ENCODE results near the gene ZFP92. TPM values are rescaled to one million over a fixed set of nuclear protein-coding genes. Genes with fewer than 3 reads are reported as not detected.
"Not testable (repeated sequence)": the region's sequence is repeated elsewhere in the genome, so short reads cannot be mapped to it uniquely, and the experiment has no call there.

Gene ZFP92
- total RNA-seq, 1 experiment from 2014 or later: not detected

DNA sequence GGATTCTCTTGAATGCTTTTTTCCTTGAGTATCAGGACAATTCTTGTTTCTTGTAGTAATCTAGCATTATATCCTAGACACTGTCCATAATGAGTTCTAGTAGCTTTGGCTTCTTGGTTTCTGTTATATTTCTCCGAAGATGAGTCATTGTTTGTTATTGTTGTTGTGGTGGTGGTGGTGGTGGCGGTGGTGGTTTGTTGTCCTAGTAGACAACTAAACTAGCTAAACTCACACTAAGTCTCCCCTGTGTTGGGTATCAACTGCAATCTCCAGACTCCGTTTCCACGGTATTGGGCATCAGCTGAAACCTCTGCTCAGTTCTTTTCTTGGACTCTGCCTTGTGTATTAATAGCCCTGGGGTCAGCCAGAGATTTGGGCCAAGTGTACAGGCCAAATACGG is 6.9 kb upstream of the ZFP92 start:
- DNase-seq (ENCODE audit: low read depth); in situ Hi-C loops (cut with HindIII; ENCODE audit: low pct_unique_long_range_greater_than_20kb, low sequenced_read_pairs): not testable (repeated sequence)

DNA sequence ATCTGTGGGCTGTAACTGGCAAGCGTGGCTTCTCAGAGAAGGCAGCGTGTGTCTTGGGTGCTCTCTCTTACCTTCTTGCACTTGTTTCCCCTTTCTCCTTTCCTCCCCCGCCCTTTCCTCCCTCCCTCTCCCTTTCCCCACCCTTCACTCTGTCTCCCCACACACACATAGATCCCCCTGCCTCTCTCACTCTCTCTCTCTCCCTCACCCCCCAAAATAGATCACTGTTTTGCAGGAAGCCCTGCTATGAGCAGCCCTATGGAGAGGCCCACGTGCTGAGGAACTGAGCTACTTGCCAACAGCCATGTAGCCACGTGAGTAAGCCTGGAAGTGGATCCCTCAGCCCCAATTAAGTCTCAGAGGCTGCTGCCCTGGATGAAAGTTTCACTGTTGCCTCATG is 5.8 kb upstream of the ZFP92 start:
- no peak for DNase-seq (ENCODE audit: low read depth)
- in situ Hi-C loops (cut with HindIII; ENCODE audit: low pct_unique_long_range_greater_than_20kb, low sequenced_read_pairs): no loop called here

DNA sequence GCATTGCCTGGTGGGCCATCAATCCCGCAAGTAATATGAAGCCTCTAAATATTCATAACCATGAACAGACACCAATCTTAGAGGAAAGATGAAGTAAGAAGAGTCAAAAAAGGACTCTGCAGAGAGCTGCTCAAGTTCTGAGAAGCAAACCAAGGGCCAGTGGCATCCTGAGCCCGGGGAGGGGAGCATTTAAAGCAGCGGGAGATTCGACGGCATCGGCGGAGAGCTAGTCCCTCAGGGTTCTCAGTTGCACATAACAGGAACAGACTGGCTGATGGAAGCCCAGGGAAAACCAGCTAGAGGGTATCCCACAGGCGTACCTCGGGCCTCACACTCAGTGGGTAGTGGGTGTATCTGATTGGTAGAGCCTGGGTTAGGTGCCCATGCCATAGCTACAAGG is 5.3 kb upstream of the ZFP92 start:
- no peak for DNase-seq (ENCODE audit: low read depth)
- in situ Hi-C loops (cut with HindIII; ENCODE audit: low pct_unique_long_range_greater_than_20kb, low sequenced_read_pairs): no loop called here

DNA sequence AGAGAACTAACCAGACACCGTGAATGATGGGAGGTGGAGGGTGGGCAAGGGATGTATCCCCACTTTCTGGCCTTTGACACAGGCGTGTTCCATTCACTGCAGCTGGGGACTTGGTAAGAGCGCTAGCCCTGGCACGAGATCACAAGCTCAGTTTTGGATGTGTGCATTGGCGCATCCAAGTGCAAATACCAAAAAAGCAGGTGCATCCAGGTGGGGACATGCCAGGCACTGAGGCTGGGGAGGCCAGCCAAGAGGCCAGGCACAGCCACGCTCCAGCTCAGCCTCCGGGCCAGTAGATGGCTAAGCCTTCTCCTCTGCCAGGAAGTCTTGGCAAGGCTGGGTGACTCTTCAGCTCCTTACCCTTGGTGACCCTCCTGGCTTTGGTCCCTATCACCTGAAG is 4.4 kb upstream of the ZFP92 start:
- no peak for DNase-seq (ENCODE audit: low read depth)
- in situ Hi-C loops (cut with HindIII; ENCODE audit: low pct_unique_long_range_greater_than_20kb, low sequenced_read_pairs): no loop called here

DNA sequence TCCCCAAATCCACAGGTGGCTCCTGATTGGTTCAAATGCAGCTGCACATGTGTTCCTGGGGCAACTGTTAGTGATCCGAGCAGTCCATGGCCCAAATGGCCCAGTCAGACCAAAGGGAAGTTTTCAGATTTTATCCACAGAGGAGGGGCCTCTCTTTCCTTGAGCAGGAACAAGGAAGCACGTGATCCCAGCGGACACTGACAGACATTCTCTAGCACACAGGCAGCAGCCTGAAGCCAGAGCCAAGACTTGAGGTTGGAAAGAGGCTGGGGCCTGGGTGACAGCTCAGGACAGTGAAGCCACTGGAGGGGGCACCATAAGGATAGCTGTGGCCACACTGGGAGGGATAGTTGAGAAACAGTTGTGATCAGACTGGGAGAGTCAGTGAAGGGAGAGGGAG is 3.5 kb upstream of the ZFP92 start:
- in situ Hi-C loops (cut with HindIII; ENCODE audit: low pct_unique_long_range_greater_than_20kb, low sequenced_read_pairs): no loop called here
- no peak for DNase-seq (ENCODE audit: low read depth)

DNA sequence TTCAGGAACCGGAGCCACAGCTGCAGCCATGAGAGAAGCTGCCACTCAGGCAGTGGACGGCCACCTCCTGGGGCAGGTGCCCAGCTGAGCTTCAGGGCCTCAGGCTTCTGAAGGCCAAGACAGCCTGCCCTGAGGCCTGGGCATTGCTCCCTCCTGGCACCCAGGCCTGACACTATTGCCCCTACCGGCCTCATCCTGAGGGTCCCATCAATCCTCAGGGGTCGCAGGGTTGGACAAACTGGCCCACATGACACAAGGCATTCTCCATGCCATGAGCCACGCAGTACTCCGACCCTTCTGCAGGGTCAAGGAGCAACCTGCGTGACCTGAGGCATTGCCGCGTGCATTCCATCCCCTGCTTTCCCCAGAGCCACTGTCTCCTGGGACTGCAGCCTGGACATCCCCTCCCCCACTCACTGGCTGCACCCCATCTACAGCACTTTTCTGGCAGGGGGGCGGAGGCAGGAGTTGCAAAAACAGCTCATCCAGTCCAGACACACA is 3.0 kb upstream of the ZFP92 start:
- in situ Hi-C loops (cut with HindIII; ENCODE audit: low pct_unique_long_range_greater_than_20kb, low sequenced_read_pairs): no loop called here
- no peak for DNase-seq (ENCODE audit: low read depth)

DNA sequence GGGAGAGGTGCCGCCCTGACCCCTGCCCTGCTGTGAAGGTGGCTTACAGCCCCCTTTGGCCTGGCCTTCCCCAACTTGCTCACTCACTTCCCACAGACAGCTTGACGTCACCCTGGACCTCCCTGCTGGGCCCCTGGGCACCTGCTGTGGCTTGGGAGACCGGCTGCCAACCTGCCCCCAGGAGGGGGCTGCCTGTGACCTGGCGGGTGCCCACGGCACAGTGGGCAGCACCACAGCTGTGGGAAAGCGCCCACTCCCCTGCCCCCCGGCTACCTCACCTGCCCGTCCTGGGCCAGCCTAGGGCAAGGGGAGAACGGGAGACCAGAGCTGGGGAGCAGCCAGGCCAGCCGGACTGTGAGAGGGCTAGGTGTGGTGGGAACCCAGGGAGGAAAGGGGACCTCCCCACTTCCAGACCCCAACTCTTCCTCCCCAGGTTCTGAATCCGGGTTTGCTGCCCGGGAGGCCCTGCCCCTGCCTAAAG is 2.4 kb upstream of the ZFP92 start:
- in situ Hi-C loops (cut with HindIII; ENCODE audit: low pct_unique_long_range_greater_than_20kb, low sequenced_read_pairs): no loop called here

DNA sequence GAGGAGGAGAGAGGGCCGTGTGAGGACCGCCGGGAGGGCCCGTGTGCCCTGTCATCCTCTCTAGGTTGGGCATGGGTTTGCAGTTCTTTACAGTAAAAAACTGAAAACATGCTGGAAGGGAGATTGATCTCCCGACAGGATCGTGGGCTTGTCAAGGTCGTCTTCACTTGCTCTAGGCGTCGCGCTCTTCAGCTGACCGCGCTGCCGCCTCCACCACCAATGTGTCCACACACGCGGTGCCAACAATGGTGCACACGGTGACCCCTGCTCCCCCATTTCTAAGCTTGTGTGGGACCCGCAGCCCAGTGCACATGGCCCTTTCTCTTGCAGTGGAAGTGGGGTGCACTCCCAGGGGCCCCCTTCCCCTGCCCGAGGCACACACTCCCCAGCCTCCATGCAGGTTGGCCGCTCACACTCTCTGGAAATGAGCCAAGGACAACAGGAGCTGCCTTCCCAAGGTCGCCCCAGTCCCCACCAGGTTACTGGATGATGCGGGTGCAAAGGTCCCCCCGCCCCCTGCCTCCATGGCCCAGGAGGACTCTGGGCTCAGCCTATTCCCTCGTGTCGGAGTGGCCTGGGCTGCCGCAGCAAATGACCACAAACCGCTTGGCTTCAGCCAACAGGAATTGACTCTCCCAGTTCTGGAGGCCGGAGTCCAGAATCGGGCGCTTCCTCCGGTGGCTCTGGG is 1.7 kb upstream of the ZFP92 start:
- DNase-seq (ENCODE audit: low read depth): no peak
- in situ Hi-C loops (cut with HindIII; ENCODE audit: low pct_unique_long_range_greater_than_20kb, low sequenced_read_pairs): no loop called here

More for the DNA sequence above, 2.4 kb upstream of the ZFP92 start:
- DNase-seq (ENCODE audit: low read depth): no peak

DNA sequence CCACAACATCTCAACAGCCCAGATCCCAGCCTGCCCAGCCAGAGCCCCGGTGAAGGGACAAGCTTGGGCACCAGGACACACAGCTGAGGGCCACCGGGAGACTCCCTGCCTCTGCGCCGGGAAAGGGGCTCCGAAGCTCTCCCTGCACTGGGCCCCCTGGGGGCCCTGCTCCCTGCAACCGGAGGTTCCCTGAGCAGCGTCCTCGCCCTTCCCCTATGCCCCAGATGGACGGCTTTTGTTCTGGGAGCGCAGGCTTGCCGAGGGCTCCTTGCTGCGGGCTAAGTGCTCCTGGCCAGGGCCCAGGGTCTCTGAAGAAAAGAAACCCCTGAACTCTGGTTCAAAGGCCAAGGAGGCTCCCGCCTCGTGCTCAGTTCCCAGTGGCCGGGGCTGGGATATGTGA is 899 bp upstream of the ZFP92 start:
- in situ Hi-C loops (cut with HindIII; ENCODE audit: low pct_unique_long_range_greater_than_20kb, low sequenced_read_pairs): no loop called here
- DNase-seq (ENCODE audit: low read depth): no peak

DNA sequence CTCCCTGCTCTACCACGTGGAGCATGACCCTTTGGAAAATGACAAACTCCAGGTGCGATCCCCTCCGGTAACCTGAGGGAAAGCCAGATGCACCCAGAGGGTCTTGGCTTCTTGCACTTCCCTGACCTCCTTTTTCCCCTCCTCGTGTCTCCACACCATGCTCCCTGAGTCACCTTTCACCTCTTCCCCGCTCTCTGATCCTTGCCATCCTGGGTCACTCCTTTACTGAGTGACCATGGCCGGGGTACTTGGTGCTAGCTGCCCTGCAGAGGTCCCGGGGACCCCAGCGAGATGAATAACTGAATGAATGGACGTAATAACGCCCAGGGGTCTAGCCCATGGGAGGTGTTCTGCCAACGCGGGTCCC is 401 bp upstream of the ZFP92 start:
- in situ Hi-C loops (cut with HindIII; ENCODE audit: low pct_unique_long_range_greater_than_20kb, low sequenced_read_pairs): no loop called here
- no peak for DNase-seq (ENCODE audit: low read depth)

DNA sequence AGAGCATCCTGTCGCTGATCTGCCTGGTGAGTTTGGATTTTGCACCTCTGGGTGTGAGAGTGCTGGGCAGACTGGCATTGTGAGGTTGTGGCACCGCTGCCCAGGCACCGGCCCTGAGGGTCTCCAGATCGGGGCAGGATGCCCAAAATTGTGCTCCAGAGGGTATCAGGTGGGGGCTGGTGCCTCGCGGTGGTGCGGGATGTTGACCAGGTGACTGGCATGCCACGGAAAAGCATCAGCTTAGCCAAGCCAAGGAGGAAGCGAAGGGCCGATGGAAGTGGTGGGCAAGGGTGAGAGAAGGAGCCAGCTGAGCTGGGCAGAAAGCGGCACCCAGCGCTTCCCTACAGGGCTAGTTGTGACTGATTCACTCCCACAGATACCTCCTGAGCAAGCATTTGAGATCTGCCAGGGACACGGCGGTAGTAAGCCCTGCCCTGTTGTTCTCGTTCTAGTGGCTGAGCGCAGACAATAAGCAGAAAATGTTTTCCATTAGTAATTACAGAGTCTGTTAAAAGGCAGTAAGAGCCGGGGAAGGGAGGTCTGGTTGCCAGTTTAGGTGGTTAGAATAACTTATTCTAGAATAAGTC is 809 bp downstream of the ZFP92 start:
- in situ Hi-C loops (cut with HindIII; ENCODE audit: low pct_unique_long_range_greater_than_20kb, low sequenced_read_pairs): no loop called here
- DNase-seq (ENCODE audit: low read depth): no peak

DNA sequence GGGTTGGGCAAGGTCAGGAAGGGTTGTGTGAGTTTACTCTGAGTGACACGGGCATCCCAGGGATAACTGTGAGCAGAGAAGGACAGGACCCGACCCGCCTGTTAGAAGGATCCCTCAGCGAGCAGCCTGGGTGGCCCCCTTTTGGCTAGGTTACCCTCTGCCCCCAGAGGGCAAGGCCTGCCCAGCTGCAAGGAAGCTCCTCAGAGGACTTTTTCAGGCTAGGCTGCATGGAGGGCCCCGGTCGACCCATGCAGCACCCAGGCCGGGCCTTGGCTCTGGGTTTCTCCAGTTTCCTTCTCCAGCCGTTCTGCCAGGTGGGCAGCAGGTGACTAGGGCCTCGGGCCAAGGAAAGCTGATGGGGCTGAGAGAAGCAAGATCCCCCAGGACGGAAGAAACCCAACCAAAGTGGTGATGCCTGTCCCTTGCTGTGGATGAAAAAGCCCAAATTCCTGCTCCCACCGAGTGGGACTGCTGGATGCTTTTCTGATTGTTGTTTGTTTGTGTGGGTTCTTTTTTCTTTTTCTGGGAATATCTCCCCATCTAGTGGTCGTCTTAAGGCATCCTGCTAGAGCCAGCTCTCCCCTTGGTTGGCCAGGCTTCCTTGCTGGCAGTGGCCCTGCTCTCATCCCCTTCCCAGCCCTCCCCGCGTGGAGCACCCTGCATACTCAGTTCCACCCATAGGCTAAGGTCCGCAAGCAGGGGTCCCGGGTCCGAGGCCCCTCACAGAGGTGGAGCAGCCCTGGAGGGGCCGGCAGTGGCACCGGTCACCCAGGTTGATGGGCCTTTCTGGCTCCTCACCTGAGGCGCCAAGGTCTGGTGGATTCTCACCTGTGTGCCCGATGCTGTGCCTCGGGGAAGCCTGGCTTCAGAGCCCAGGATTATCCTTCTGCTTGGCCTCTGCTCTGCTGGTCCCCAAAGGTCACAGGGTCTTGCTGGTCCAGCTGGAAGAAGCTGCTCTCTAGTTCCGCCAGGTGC is 1.8 kb downstream of the ZFP92 start:
- DNase-seq (ENCODE audit: low read depth): no peak
- in situ Hi-C loops (cut with HindIII; ENCODE audit: low pct_unique_long_range_greater_than_20kb, low sequenced_read_pairs): no loop called here

DNA sequence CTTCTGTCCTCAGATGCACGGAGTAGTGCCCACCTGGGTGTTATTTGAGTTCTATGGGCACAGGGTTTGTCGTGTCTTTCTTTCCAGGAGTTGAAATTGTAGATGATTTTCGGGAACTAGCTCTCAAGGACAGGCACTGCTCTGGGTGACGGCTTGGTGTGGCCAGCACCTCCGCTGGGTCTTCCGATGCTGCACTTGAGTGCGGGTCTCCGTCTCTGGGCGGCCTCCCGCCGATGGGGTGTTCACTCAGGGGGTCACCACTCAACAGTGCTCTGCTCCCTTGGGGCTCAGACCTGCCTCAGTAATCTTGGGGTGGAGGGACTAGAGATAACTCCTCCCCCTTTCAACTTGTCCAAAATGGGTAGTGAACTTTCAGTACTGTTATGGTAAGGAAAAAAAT is 2.5 kb downstream of the ZFP92 start:
- in situ Hi-C loops (cut with HindIII; ENCODE audit: low pct_unique_long_range_greater_than_20kb, low sequenced_read_pairs): no loop called here
- no peak for DNase-seq (ENCODE audit: low read depth)

DNA sequence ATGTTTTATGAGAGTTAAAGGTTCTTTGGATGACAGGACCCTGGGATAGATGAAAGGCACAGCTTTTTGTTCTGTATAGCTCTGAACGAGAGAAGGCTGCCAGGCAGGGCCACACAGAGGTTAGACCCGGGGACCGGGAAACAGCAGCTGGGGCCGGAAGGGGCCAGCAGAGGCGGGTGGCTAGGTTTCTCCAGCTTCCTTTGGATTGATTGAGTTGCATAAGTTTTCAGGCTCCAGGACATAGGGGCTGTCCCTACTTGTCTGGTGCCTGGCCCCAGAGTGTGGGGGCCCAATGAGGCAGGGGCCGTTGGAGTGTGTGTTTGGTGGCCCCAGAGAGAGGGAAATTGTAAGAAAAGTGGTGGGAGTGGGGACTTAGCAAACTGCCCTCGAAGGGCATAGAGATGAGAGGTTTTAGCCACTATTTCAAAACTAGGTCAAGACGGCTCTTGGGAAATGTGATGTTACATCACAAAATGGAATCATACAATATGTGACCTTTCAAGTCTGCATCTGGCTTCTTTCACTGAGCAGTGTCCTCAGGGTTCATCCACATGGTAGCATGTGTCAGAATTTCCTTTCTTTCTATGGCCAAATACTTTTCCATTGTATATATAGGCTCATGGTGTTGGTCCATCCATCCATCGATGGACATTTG is 3.7 kb downstream of the ZFP92 start:
- no peak for DNase-seq (ENCODE audit: low read depth)
- in situ Hi-C loops (cut with HindIII; ENCODE audit: low pct_unique_long_range_greater_than_20kb, low sequenced_read_pairs): no loop called here

DNA sequence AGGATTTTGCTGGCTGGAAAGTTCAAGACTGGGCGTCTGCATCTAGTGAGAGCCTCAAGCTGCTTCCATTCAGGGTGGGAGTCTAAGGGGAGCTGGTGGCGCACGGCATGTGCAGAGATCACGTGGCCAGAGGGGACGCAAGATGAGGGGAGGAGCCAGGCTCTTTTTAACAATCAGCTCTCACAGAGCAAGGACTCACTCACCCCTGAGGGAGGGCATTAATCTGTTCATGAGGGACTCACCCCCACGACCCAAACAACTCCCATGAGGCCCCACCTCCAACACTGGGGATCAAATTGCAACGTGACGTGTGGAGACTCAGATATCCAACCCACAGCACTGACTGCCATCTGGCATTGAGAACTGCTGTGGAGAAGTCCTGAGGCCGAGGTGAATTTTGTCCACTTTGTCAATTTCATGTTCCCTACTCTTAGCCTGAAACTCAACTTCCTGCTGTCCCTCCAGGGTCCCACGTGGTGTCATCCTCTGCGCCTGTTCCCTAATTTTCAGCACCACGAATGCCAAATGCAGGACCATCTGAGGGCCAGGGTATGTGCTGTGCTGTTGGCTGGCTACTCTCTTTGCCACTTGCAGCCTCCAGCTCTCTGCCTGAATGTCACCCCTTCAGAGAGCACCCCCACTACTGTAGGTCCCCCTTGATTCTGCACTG is 5.6 kb downstream of the ZFP92 start:
- in situ Hi-C loops (cut with HindIII; ENCODE audit: low pct_unique_long_range_greater_than_20kb, low sequenced_read_pairs): no loop called here
- DNase-seq (ENCODE audit: low read depth): no peak

DNA sequence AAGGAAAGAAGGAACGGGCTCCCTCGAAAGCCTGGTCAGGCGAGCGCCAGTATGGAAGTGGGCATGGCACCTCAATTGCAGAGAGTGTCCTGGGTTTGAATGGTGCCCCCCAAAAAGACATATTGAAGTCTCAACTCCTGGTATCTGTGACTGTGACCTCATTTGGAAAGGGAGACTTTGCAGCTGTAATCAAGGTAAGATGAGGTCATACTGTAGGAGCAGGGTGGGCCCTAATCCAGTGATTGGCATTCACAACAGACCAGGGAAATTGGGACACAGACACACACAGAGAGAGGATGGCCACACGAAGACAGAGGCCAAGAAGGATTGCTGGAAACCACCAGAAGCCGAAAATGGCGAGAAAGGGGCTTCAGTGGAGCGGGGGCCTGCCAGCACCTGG is 6.4 kb downstream of the ZFP92 start:
- in situ Hi-C loops (cut with HindIII; ENCODE audit: low pct_unique_long_range_greater_than_20kb, low sequenced_read_pairs): no loop called here
- DNase-seq (ENCODE audit: low read depth): no peak

DNA sequence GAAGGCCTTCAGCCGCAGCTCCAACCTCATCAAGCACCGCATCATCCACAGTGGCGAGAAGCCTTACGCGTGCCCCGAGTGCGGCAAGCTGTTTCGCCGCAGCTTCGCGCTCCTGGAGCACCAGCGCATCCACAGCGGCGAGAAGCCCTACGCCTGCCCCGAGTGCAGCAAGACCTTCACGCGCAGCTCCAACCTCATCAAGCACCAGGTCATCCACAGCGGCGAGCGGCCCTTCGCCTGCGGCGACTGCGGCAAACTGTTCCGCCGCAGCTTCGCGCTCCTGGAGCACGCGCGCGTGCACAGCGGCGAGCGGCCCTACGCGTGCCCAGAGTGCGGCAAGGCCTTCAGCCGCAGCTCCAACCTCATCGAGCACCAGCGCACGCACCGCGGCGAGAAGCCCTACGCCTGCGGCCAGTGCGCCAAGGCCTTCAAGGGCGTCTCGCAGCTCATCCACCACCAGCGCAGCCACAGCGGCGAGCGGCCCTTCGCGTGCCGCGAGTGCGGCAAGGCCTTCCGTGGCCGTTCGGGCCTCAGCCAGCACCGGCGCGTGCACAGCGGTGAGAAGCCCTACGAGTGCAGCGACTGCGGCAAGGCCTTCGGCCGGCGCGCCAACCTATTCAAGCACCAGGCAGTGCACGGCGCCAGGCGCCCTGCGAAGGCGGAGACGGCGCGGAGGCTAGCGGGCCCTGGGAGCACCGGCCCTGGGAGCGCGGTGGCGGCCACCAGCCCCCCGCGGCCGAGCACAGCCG is 9.8 kb downstream of the ZFP92 start:
- in situ Hi-C loops (cut with HindIII; ENCODE audit: low pct_unique_long_range_greater_than_20kb, low sequenced_read_pairs): no loop called here
- DNase-seq (ENCODE audit: low read depth): no peak

All from Caki2 (cell line).